ENCODE data around the gene MYCL.

Gene MYCL

GRCh38 chr1:39850606-39851216 lies 51.0 kb downstream of the MYCL start:
- DNase-seq, result no peak

DNA sequence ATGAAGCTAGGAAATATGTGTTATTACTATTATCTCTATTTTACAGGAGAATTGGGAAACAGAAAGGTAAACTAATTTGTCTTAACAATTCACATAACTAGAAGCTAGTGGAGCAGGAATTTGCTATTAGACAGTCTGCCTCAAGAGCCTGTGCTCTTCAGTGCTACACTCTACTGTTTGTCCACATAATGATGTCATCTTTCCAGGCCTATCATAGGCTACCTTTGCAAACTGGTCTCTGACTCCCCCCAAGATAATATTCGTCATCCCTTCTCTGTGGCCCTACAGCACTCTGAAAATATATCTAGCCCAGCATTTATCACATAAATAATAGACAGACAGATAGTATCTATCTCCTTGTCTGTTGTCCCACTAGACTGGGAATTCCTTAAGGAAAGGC lies 52.5 kb downstream of the MYCL start:
- no peak for DNase-seq

- no peak for DNase-seq
Measured at GRCh38 chr1:39847940-39848339, 53.8 kb downstream of the MYCL start.

- DNase-seq, result no peak
Measured at GRCh38 chr1:39846796-39847195, 54.9 kb downstream of the MYCL start.

- DNase-seq, result peak; percentile 61 to 68
Measured at GRCh38 chr1:39845569-39846566, 55.8 kb downstream of the MYCL start.
